ENCODE data around the gene NR2C2. TPM values are rescaled to one million over a fixed set of nuclear protein-coding genes. Genes with fewer than 3 reads are reported as not detected.

The NR2C2 gene
- total and polyA plus RNA-seq, 10 of the 15 experiments (the other 5 are each of a cell fraction or from before 2014, with no cell fraction given) = 2.7 to 30.3 (median 18.3) TPM

DNA sequence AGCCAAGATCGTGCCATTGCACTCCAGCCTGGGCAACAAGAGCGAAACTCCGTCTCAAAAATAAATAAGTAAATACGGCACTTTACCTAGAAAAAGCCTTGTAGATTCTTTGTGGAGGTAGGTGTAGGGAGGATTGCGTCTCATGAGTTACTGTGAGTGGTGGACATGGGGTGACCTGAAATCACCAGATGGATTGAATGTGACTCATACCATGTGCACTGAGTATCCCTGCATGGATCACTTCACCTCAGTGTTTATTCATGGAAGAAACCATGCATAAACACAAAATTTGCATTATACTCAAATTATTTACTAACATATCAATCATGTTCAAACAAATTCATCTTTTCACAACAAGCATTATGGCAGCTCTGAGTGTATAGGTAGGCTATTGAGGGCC is 61.8 kb downstream of the NR2C2 start:
- DNase-seq (ENCODE audit: low read depth, low spot score) (no peak), ATAC-seq (no peak), FAIRE-seq (no peak)
- intact Hi-C loops (cut with micrococcal nuclease; ENCODE audit: unreplicated experiment) (no loop called here), in situ Hi-C loops (cut with MboI) (no loop called here)
- ChIA-PET RAD21 (ENCODE audit: unreplicated experiment) (no interaction called here), POLR2A (no interaction called here), SMC1A (ENCODE audit: uncharacterized antibody, unreplicated experiment) (no interaction called here), CTCF (no interaction called here)
- H3K4me1 ChIP-seq (ENCODE audit: control insufficient read depth, insufficient read depth, low read length) = no peaks in the 10 kb centered on the region
- H3K9me3 ChIP-seq (replicated peaks; ENCODE audit: control insufficient read depth, insufficient read depth, low read length) = no peaks in the 10 kb centered on the region
- no peak overlapping the region for H3K4me3 ChIP-seq
- 100% methylated on average over 5 of the region's 5 CpGs for WGBS (ENCODE audit: insufficient coverage, insufficient replicate concordance, low lambda C conversion rate, missing lambda C conversion rate)
- no peak overlapping the region for H3K27ac ChIP-seq (ENCODE audit: control insufficient read depth, insufficient read depth)
- no peaks in the 10 kb centered on the region for H3K79me2 ChIP-seq (ENCODE audit: control insufficient read depth, insufficient read depth, low read length)
- no TSS peak for BruUV-seq (replicated peaks)
- H3K9ac ChIP-seq (ENCODE audit: control insufficient read depth, insufficient read depth, low read length) = no peak overlapping the region
- H3K4me2 ChIP-seq (ENCODE audit: control insufficient read depth, insufficient read depth) = no peak overlapping the region
- H4K20me1 ChIP-seq (ENCODE audit: control insufficient read depth, insufficient read depth) = no peaks in the 10 kb centered on the region
- H3K27me3 ChIP-seq (replicated peaks in 1 of 2; ENCODE audit: control insufficient read depth in 2 of 2, insufficient read depth in 2 of 2, low read length in 1 of 2) = no peaks in the 10 kb centered on the region
- H2AFZ ChIP-seq (ENCODE audit: control insufficient read depth, low read depth, low read length) = no peak overlapping the region
- peaks cover 11 to 15% of the 10 kb centered on the region in 2 experiments for H3K36me3 ChIP-seq (ENCODE audit: control insufficient read depth in 2 of 2, insufficient read depth in 2 of 2, low read length in 1 of 2)
- TF ChIP-seq CHD4 (IDR thresholded peaks at IDR 0.05) = no peak
- TF ChIP-seq GABPA (IDR thresholded peaks at IDR 0.05; ENCODE audit: low read depth) = no peak
- no peak for TF ChIP-seq ASH2L (IDR thresholded peaks at IDR 0.05; ENCODE audit: borderline replicate concordance, low read depth)
- no peak for TF ChIP-seq ZNF384 (IDR thresholded peaks at IDR 0.05; ENCODE audit: borderline replicate concordance, low read depth, low read length)
- TF ChIP-seq, protein P1, sequence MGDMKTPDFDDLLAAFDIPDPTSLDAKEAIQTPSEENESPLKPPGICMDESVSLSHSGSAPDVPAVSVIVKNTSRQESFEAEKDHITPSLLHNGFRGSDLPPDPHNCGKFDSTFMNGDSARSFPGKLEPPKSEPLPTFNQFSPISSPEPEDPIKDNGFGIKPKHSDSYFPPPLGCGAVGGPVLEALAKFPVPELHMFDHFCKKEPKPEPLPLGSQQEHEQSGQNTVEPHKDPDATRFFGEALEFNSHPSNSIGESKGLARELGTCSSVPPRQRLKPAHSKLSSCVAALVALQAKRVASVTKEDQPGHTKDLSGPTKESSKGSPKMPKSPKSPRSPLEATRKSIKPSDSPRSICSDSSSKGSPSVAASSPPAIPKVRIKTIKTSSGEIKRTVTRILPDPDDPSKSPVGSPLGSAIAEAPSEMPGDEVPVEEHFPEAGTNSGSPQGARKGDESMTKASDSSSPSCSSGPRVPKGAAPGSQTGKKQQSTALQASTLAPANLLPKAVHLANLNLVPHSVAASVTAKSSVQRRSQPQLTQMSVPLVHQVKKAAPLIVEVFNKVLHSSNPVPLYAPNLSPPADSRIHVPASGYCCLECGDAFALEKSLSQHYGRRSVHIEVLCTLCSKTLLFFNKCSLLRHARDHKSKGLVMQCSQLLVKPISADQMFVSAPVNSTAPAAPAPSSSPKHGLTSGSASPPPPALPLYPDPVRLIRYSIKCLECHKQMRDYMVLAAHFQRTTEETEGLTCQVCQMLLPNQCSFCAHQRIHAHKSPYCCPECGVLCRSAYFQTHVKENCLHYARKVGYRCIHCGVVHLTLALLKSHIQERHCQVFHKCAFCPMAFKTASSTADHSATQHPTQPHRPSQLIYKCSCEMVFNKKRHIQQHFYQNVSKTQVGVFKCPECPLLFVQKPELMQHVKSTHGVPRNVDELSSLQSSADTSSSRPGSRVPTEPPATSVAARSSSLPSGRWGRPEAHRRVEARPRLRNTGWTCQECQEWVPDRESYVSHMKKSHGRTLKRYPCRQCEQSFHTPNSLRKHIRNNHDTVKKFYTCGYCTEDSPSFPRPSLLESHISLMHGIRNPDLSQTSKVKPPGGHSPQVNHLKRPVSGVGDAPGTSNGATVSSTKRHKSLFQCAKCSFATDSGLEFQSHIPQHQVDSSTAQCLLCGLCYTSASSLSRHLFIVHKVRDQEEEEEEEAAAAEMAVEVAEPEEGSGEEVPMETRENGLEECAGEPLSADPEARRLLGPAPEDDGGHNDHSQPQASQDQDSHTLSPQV (IDR thresholded peaks at IDR 0.05) = no peak
- no peak for TF ChIP-seq RAD51 (IDR thresholded peaks at IDR 0.05)
- TF ChIP-seq IRF4 (IDR thresholded peaks at IDR 0.05; ENCODE audit: low read depth, low read length) = no peak
- TF ChIP-seq MYB (IDR thresholded peaks at IDR 0.05; ENCODE audit: borderline replicate concordance, low read depth, low read length) = no peak
- TF ChIP-seq SIN3A (IDR thresholded peaks at IDR 0.05; ENCODE audit: low read depth, low read length) = no peak
- no peak for TF ChIP-seq ZNF274 (IDR thresholded peaks at IDR 0.05; ENCODE audit: insufficient read depth, insufficient read length)
- no peak for TF ChIP-seq NR2F1 (conservative IDR thresholded peaks at IDR 0.05)
- no peak for TF ChIP-seq SP1 (IDR thresholded peaks at IDR 0.05; ENCODE audit: low read depth, low read length)
- TF ChIP-seq, protein P2, sequence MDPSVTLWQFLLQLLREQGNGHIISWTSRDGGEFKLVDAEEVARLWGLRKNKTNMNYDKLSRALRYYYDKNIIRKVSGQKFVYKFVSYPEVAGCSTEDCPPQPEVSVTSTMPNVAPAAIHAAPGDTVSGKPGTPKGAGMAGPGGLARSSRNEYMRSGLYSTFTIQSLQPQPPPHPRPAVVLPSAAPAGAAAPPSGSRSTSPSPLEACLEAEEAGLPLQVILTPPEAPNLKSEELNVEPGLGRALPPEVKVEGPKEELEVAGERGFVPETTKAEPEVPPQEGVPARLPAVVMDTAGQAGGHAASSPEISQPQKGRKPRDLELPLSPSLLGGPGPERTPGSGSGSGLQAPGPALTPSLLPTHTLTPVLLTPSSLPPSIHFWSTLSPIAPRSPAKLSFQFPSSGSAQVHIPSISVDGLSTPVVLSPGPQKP (IDR thresholded peaks at IDR 0.05; ENCODE audit: low read depth, low read length) = no peak
- TF ChIP-seq WRNIP1 (IDR thresholded peaks at IDR 0.05; ENCODE audit: borderline replicate concordance, low read depth, low read length) = no peak
- TF ChIP-seq EZH2 (IDR thresholded peaks at IDR 0.05; ENCODE audit: borderline replicate concordance, control insufficient read depth, low read depth, low read length) = no peak
- no peak for TF ChIP-seq RELA (IDR thresholded peaks at IDR 0.05; ENCODE audit: borderline replicate concordance, partially characterized antibody)
